Colonic mucosa (tissue), 4 donors: ENCODE data around the gene ZNF814. TPM values are rescaled to one million over a fixed set of nuclear protein-coding genes. Genes with fewer than 3 reads are reported as not detected.
"Not testable (repeated sequence)": the region's sequence is repeated elsewhere in the genome, so short reads cannot be mapped to it uniquely, and the experiment has no call there.

ENCODE experiments used
- DNase-seq: peaks from one replicate; pipeline ENCODE4 v3.0.0-alpha.2; 2020
- H3K27ac ChIP-seq: fragments of 200-600 bp; one replicate; pipeline ENCODE4 v1.8.0; 2021
- H3K27me3 ChIP-seq: fragments of 200-600 bp; one replicate; pipeline ENCODE4 v1.8.0; 2021
- H3K36me3 ChIP-seq: fragments of 200-600 bp; one replicate; pipeline ENCODE4 v1.8.0; 2021
- H3K4me1 ChIP-seq: fragments of 200-600 bp; one replicate; pipeline ENCODE4 v1.8.0; 2021; ENCODE audit warnings: mild to moderate bottlenecking
- H3K4me3 ChIP-seq: fragments of 200-600 bp; one replicate; pipeline ENCODE4 v1.8.0; 2021
- H3K9ac ChIP-seq, 2 donors: one replicate each; pipeline ENCODE4 v1.7.0; 2013; ENCODE audit warnings: control low read depth in 2 of 2, low read depth in 2 of 2, low read length in 2 of 2
- H3K9me3 ChIP-seq: fragments of 200-600 bp; one replicate; pipeline ENCODE4 v1.8.0; 2021
- CTCF ChIP-seq: fragments of 200-600 bp; IDR thresholded peaks from one replicate; pipeline ENCODE4 v1.8.0; 2022; ENCODE audit warnings: antibody characterized with exemption, mild to moderate bottlenecking
- intact Hi-C: fragments of 100-400 bp; cut with DNase I; formaldehyde crosslinking; loops from one replicate; pipeline ENCODE4 v1.14.1; 2022
- total RNA-seq, 2 donors: library from RNA; stranded (reverse); fragmentation: NEBNext Ultra II Directional in 1 of 2; extraction: Animal tissue kit (Norgen Biotek cat#: 25700) in 1 of 2; gene quantifications; one replicate each; pipeline ENCODE4 v1.2.1, GENCODE V29; 2021
- donor health status: healthy.
- donor health status: DM: no; HTN: no; CAD: no.
- donor health status: DM: no; HTN: no; CAD: no.

ZNF814 gene
- total RNA-seq, 2 donors from 2014 or later, result 7.1 to 25.5 TPM

DNA sequence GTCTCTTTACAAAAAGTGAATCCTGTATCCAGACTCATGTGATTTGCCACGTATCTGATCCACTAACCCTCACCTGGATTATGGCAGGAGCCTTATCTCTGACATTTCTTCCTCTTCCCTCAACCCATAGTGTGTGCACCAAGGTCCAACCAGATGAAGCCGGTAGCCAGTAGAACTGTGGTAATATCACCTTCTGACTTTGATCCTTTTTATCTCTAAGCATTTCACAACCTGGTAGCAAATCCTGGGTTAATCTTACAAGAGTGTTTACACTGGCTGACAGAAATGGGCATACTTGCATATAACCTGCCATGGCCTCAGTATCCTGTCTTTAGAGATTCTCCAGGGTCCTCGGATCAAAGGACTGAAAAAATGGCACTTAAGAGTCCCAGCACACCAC is 25.7 kb upstream of the ZNF814 start:
- Histone ChIP-seq H3K4me1 (no peaks in the 10 kb centered on the region), H3K27me3 (no peaks in the 10 kb centered on the region), H3K4me3 (no peak overlapping the region), H3K9me3 (no peaks in the 10 kb centered on the region), H3K9ac (no peak overlapping the region), H3K27ac (no peak overlapping the region), H3K36me3 (no peaks in the 10 kb centered on the region)
- no peak for DNase-seq
- TF ChIP-seq CTCF, result no peak
- intact Hi-C loops, result no loop called here

DNA sequence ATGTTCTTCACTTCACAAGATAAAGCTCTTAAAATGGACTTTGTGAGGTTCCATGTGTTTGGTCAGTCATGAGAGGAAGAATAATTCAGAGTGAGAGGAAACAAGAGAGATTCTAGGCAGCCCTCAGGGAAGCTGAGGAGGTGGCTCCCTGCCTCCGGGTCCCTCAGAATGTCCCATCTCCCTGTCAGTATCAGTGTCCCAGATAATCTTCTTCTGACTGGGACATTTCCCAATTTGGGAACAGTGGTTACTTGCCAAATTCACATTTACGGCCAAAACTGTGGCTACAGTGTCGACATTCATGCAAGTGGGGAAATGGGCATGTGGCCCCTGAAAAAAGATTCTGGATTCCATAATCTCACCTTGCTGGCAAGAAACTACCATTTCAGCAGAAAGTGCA is 18.6 kb upstream of the ZNF814 start:
- no peak for TF ChIP-seq CTCF
- Histone ChIP-seq H3K27ac (no peak overlapping the region), H3K27me3 (no peaks in the 10 kb centered on the region), H3K9ac (no peak overlapping the region), H3K36me3 (no peaks in the 10 kb centered on the region), H3K4me3 (no peak overlapping the region), H3K4me1 (no peaks in the 10 kb centered on the region), H3K9me3 (no peaks in the 10 kb centered on the region)
- intact Hi-C loops, result no loop called here
- no peak for DNase-seq

DNA sequence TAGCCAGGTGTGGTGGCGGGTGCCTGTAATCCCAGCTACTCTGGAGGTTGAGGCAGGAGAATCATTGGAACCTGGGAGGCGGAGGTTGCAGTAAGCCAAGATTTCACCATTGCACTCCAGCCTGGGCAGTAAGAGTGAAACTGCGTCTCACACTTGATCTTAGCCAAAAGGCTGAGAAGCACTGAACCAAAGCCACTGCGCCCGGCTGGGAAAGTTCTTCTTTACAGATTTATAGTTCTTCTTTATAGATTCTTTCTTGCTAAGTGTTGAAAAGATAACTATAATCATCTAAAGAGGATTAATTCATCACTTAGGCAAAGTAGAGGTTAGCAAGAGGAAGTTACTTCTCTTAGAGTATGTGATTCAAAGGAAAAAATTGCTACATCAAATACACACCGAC is 16.4 kb upstream of the ZNF814 start:
- no peaks in the 10 kb centered on the region for H3K9me3 ChIP-seq
- no peak for TF ChIP-seq CTCF

GRCh38 chr19:57903618-57904184 is 14.9 kb upstream of the ZNF814 start:
- no peak for TF ChIP-seq CTCF
- H3K4me1 ChIP-seq, result no peaks in the 10 kb centered on the region
- no peak overlapping the region for H3K9ac ChIP-seq
- intact Hi-C loops, result no loop called here
- DNase-seq, result no peak
- H3K36me3 ChIP-seq, result no peaks in the 10 kb centered on the region
- no peaks in the 10 kb centered on the region for H3K9me3 ChIP-seq
- H3K27me3 ChIP-seq, result no peaks in the 10 kb centered on the region
- H3K4me3 ChIP-seq, result no peak overlapping the region
- H3K27ac ChIP-seq, result no peak overlapping the region

More for the DNA sequence above, 16.4 kb upstream of the ZNF814 start:
- Histone ChIP-seq H3K27ac (no peak overlapping the region), H3K4me1 (no peaks in the 10 kb centered on the region), H3K36me3 (no peaks in the 10 kb centered on the region), H3K9ac (no peak overlapping the region), H3K27me3 (no peaks in the 10 kb centered on the region), H3K4me3 (no peak overlapping the region)
- no peak for DNase-seq
- intact Hi-C loops, result no loop called here

DNA sequence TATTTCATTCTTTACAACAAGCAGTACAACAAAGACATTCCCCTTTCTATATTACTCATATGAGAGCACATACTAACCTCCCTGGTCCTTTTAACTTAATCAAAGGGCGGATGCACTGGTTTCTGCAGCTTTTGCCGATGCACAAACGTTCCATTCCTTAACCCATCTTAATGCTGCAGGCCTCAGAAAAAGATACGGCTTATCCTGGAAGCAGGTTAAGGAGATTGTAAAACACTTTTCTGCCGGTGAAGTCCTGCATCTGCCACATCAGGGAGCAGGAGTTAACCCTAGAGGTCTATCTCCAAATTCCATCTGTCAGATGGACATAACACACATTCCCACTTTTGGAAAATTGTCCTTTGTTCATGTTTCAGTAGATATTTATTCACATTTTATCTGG is 11.5 kb upstream of the ZNF814 start:
- no peak overlapping the region for H3K9ac ChIP-seq
- no peaks in the 10 kb centered on the region for H3K27me3 ChIP-seq
- H3K9me3 ChIP-seq, result no peaks in the 10 kb centered on the region
- no peak for TF ChIP-seq CTCF
- H3K27ac ChIP-seq, result no peak overlapping the region
- no peaks in the 10 kb centered on the region for H3K4me1 ChIP-seq
- DNase-seq, result no peak
- no peaks in the 10 kb centered on the region for H3K36me3 ChIP-seq
- intact Hi-C loops, result no loop called here
- no peak overlapping the region for H3K4me3 ChIP-seq

DNA sequence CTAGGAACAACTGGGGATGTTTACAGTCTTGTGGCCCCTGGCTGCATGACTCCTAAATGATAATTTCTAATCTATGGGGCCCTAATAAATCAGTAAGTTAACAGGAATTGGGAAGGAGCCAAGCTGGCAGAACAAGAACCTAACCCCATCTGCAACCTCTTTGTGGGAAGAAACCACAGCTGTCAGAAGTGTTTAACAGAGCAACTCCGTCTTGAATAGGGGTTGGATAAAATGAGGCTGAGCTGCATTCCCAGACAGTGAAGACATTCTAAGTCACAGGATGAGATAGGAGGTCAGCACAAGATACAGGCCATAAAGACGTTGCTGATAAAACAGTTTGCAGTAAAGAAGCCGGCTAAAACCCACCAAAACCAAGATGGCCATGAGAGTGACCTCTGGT is 1.9 kb upstream of the ZNF814 start:
- H3K27me3 ChIP-seq, H3K4me3 ChIP-seq, DNase-seq, H3K36me3 ChIP-seq, H3K4me1 ChIP-seq, H3K9me3 ChIP-seq, intact Hi-C loops, H3K27ac ChIP-seq, H3K9ac ChIP-seq: not testable (repeated sequence)
